ENCODE data around the gene SLC6A3.

The SLC6A3 gene

DNA sequence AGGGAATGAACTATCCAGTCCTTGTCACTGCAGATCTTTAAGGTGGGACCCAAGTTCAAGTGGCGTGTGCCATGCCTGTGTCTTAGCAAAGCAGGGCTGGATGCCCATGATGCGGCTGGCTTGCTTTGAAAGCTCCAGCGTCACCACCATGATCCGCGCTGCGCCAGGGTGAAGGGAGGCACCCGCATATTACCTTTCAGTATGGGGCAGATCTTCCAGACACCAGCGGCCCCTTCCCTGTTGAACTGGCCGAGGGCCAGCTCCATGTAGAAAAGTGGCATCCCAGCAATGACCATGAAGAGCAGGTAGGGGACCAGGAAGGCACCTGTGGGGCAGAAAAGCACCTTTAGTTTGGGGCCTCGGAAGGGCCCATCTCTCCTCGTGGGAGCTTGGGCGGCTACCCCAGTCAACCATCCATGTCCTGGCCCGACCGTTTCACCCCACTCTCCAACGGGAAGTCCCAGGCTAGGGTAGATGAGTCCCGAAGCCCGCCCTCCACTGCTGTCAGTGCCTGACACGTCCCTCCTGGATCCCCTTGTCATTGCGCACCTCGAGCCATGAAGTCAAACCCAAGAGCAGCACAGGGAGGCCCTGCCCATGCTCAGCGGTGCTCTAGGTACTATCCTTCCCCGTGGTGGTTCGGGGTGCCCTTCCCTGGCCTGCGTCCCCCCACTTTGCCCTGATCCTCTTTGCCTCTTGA is 3.9 kb downstream of the SLC6A3 start:
- WGBS (ENCODE audit: extremely low coverage, insufficient coverage, insufficient read length) = no CpG with 5 or more reads among the region's 24 CpGs
- Histone ChIP-seq H4K91ac (ENCODE audit: low read depth, low read length) (no peak overlapping the region), H3K23ac (ENCODE audit: low read length) (no peak overlapping the region), H2BK5ac (ENCODE audit: low read depth, low read length, poor library complexity) (no peak overlapping the region), H3K4me1 (ENCODE audit: control insufficient read depth in 1 of 2, insufficient read depth in 2 of 2, low read length in 2 of 2) (peaks cover 3 to 6% of the 10 kb centered on the region in 2 experiments), H3K27me3 (ENCODE audit: insufficient read depth, low read length) (peaks cover 35% of the 10 kb centered on the region), H2BK120ac (ENCODE audit: insufficient read depth, low read length, poor library complexity) (no peak overlapping the region), H3K18ac (ENCODE audit: low read length) (no peak overlapping the region), H3K4ac (ENCODE audit: low read depth, low read length) (no peak overlapping the region), H4K12ac (ENCODE audit: low read depth, low read length) (no peak overlapping the region), H3K36me3 (ENCODE audit: control insufficient read depth in 1 of 2, insufficient read depth in 2 of 2, low read length in 2 of 2) (no peaks in the 10 kb centered on the region), H2AK5ac (ENCODE audit: low read length) (no peak overlapping the region), H3K14ac (ENCODE audit: low read length) (no peak overlapping the region), H4K8ac (ENCODE audit: low read depth, low read length) (no peak overlapping the region), H3K9me3 (ENCODE audit: insufficient read depth, low read depth, low read length) (peaks cover 21% of the 10 kb centered on the region), H3K79me2 (ENCODE audit: control insufficient read depth, insufficient read depth, low read length, poor library complexity) (no peaks in the 10 kb centered on the region), H3K9ac (ENCODE audit: low read length) (no peak overlapping the region), H3K4me3 (ENCODE audit: low read depth, low read length) (no peak overlapping the region), H3K4me2 (ENCODE audit: low read length) (no peak overlapping the region), H2AFZ (ENCODE audit: insufficient read depth, low read length, poor library complexity) (no peak overlapping the region), H3K27ac (ENCODE audit: low read depth, low read length) (no peak overlapping the region), H2BK12ac (ENCODE audit: low read length) (no peak overlapping the region), H3K79me1 (ENCODE audit: low read length) (no peaks in the 10 kb centered on the region)
- DNase-seq = no peak

- Histone ChIP-seq H3K18ac (ENCODE audit: low read length) (no peak overlapping the region), H3K79me2 (ENCODE audit: control insufficient read depth, insufficient read depth, low read length, poor library complexity) (no peaks in the 10 kb centered on the region), H2BK12ac (ENCODE audit: low read length) (no peak overlapping the region), H3K4ac (ENCODE audit: low read depth, low read length) (no peak overlapping the region), H4K91ac (ENCODE audit: low read depth, low read length) (no peak overlapping the region), H3K4me1 (ENCODE audit: control insufficient read depth in 1 of 2, insufficient read depth in 2 of 2, low read length in 2 of 2) (peaks cover 3% of the 10 kb centered on the region in 2 experiments), H3K27ac (ENCODE audit: low read depth, low read length) (no peak overlapping the region), H3K14ac (ENCODE audit: low read length) (no peak overlapping the region), H2AFZ (ENCODE audit: insufficient read depth, low read length, poor library complexity) (no peak overlapping the region), H3K9ac (ENCODE audit: low read length) (no peak overlapping the region), H3K9me3 (ENCODE audit: insufficient read depth, low read depth, low read length) (peaks cover 22% of the 10 kb centered on the region), H3K36me3 (ENCODE audit: control insufficient read depth in 1 of 2, insufficient read depth in 2 of 2, low read length in 2 of 2) (no peaks in the 10 kb centered on the region), H3K79me1 (ENCODE audit: low read length) (no peaks in the 10 kb centered on the region), H4K12ac (ENCODE audit: low read depth, low read length) (no peak overlapping the region), H4K8ac (ENCODE audit: low read depth, low read length) (no peak overlapping the region), H2BK120ac (ENCODE audit: insufficient read depth, low read length, poor library complexity) (no peak overlapping the region), H3K4me3 (ENCODE audit: low read depth, low read length) (no peak overlapping the region), H2BK5ac (ENCODE audit: low read depth, low read length, poor library complexity) (no peak overlapping the region), H3K27me3 (ENCODE audit: insufficient read depth, low read length) (peaks cover 24% of the 10 kb centered on the region), H2AK5ac (ENCODE audit: low read length) (no peak overlapping the region), H3K23ac (ENCODE audit: low read length) (no peak overlapping the region), H3K4me2 (ENCODE audit: low read length) (no peak overlapping the region)
- DNase-seq = no peak
- WGBS (ENCODE audit: extremely low coverage, insufficient coverage, insufficient read length) = no CpG with 5 or more reads among the region's 3 CpGs
These were observed 5.1 kb downstream of the SLC6A3 start for GRCh38 chr5:1440098-1440493.

DNA sequence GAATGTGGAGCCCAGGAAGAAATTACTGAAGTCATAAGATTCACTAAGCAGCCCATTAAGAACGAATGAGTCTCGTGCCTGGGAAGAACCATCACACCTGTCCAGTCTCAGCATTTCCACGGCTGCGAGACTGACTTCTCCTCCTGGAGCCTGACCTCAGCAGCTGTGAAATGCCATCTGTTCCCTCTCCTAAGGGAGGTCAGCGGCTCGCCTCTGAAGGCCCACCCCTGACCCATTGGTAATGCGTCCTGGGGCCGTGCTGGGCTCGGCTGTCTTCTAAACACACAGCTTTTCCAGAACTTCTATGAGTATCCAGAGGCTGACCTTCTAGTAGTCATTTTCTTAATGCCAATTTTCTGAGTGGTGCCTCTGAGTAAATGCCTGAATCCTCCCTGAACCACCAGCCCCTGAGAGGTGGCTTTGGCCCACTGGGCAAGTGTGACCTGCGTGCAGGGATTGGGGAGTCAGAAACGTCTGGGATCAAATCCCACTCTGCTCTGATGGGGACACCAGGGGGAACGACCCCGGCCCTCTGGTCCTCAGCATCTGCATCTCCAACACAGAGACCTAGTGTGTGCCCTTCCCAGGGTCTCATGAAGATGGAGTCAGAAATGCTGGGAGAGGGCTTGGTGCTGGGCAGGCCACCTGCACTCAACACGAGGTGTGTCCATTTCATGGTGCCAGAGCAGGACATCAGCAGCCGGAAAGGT is 5.7 kb downstream of the SLC6A3 start:
- Histone ChIP-seq H4K8ac (ENCODE audit: low read depth, low read length) (no peak overlapping the region), H3K14ac (ENCODE audit: low read length) (no peak overlapping the region), H3K27ac (ENCODE audit: low read depth, low read length) (no peak overlapping the region), H3K79me1 (ENCODE audit: low read length) (no peaks in the 10 kb centered on the region), H2BK12ac (ENCODE audit: low read length) (no peak overlapping the region), H2BK5ac (ENCODE audit: low read depth, low read length, poor library complexity) (no peak overlapping the region), H3K79me2 (ENCODE audit: control insufficient read depth, insufficient read depth, low read length, poor library complexity) (no peaks in the 10 kb centered on the region), H3K9ac (ENCODE audit: low read length) (no peak overlapping the region), H3K4me3 (ENCODE audit: low read depth, low read length) (no peak overlapping the region), H2AK5ac (ENCODE audit: low read length) (no peak overlapping the region), H4K12ac (ENCODE audit: low read depth, low read length) (no peak overlapping the region), H3K36me3 (ENCODE audit: control insufficient read depth in 1 of 2, insufficient read depth in 2 of 2, low read length in 2 of 2) (no peaks in the 10 kb centered on the region), H3K27me3 (ENCODE audit: insufficient read depth, low read length) (peaks cover 18% of the 10 kb centered on the region), H4K91ac (ENCODE audit: low read depth, low read length) (no peak overlapping the region), H2BK120ac (ENCODE audit: insufficient read depth, low read length, poor library complexity) (no peak overlapping the region), H3K23ac (ENCODE audit: low read length) (no peak overlapping the region), H3K4me1 (ENCODE audit: control insufficient read depth in 1 of 2, insufficient read depth in 2 of 2, low read length in 2 of 2) (no peaks in the 10 kb centered on the region), H3K18ac (ENCODE audit: low read length) (no peak overlapping the region), H3K4ac (ENCODE audit: low read depth, low read length) (no peak overlapping the region), H3K4me2 (ENCODE audit: low read length) (no peak overlapping the region), H2AFZ (ENCODE audit: insufficient read depth, low read length, poor library complexity) (no peak overlapping the region), H3K9me3 (ENCODE audit: insufficient read depth, low read depth, low read length) (peaks cover 20% of the 10 kb centered on the region)
- no peak for DNase-seq
- WGBS (ENCODE audit: extremely low coverage, insufficient coverage, insufficient read length) = no CpG with 5 or more reads among the region's 15 CpGs

- Histone ChIP-seq H3K79me2 (ENCODE audit: control insufficient read depth, insufficient read depth, low read length, poor library complexity) (no peaks in the 10 kb centered on the region), H3K4me1 (ENCODE audit: control insufficient read depth in 1 of 2, insufficient read depth in 2 of 2, low read length in 2 of 2) (no peaks in the 10 kb centered on the region), H3K9me3 (ENCODE audit: insufficient read depth, low read depth, low read length) (peaks cover 18% of the 10 kb centered on the region), H4K91ac (ENCODE audit: low read depth, low read length) (no peak overlapping the region), H4K8ac (ENCODE audit: low read depth, low read length) (no peak overlapping the region), H3K79me1 (ENCODE audit: low read length) (no peaks in the 10 kb centered on the region), H2AK5ac (ENCODE audit: low read length) (no peak overlapping the region), H3K9ac (ENCODE audit: low read length) (no peak overlapping the region), H3K4me3 (ENCODE audit: low read depth, low read length) (no peak overlapping the region), H4K12ac (ENCODE audit: low read depth, low read length) (no peak overlapping the region), H3K4me2 (ENCODE audit: low read length) (no peak overlapping the region), H3K27me3 (ENCODE audit: insufficient read depth, low read length) (peaks cover 11% of the 10 kb centered on the region), H3K27ac (ENCODE audit: low read depth, low read length) (no peak overlapping the region), H3K18ac (ENCODE audit: low read length) (no peak overlapping the region), H2BK12ac (ENCODE audit: low read length) (no peak overlapping the region), H2AFZ (ENCODE audit: insufficient read depth, low read length, poor library complexity) (no peak overlapping the region), H2BK5ac (ENCODE audit: low read depth, low read length, poor library complexity) (no peak overlapping the region), H2BK120ac (ENCODE audit: insufficient read depth, low read length, poor library complexity) (no peak overlapping the region), H3K23ac (ENCODE audit: low read length) (no peak overlapping the region), H3K4ac (ENCODE audit: low read depth, low read length) (no peak overlapping the region), H3K14ac (ENCODE audit: low read length) (no peak overlapping the region), H3K36me3 (ENCODE audit: control insufficient read depth in 1 of 2, insufficient read depth in 2 of 2, low read length in 2 of 2) (no peaks in the 10 kb centered on the region)
- no CpG with 5 or more reads among the region's 21 CpGs for WGBS (ENCODE audit: extremely low coverage, insufficient coverage, insufficient read length)
- DNase-seq = no peak
These were observed 6.4 kb downstream of the SLC6A3 start for GRCh38 chr5:1438871-1439270.
